Muscle of leg (tissue), 11 donors: ENCODE data around the gene WDR90. TPM values are rescaled to one million over a fixed set of nuclear protein-coding genes. Genes with fewer than 3 reads are reported as not detected.

ENCODE experiments used
- DNase-seq: peaks from one replicate; pipeline ENCODE4 v3.0.0; 2013
- H3K27ac ChIP-seq: one replicate; pipeline ENCODE4 v1.5.1; 2013; ENCODE audit warnings: mild to moderate bottlenecking, low read length, control low read depth
- H3K27me3 ChIP-seq: one replicate; pipeline ENCODE4 v1.6.1; 2013; ENCODE audit warnings: low read length; ENCODE audit not compliant: control insufficient read depth, insufficient read depth
- H3K36me3 ChIP-seq: one replicate; pipeline ENCODE4 v1.6.1; 2013; ENCODE audit warnings: low read length; ENCODE audit not compliant: control insufficient read depth, insufficient read depth
- H3K4me1 ChIP-seq: one replicate; pipeline ENCODE4 v1.6.1; 2013; ENCODE audit warnings: low read length; ENCODE audit not compliant: control insufficient read depth, insufficient read depth
- H3K4me3 ChIP-seq: one replicate; pipeline ENCODE4 v1.5.1; 2013; ENCODE audit warnings: low read length, control low read depth
- H3K9me3 ChIP-seq: replicated peaks from 2 replicates; pipeline ENCODE4 v1.6.1; 2013; ENCODE audit warnings: low read depth, low read length; ENCODE audit not compliant: control insufficient read depth
- WGBS: methylation state at CpG from one replicate; pipeline ENCODE4 v1.1.5; 2013; ENCODE audit warnings: missing lambda C conversion rate; ENCODE audit not compliant: insufficient coverage; 5-methylcytosine and 5-hydroxymethylcytosine counted together
- polyA plus RNA-seq, 8 donors: library from polyadenylated mRNA; unstranded; fragments of 120-200 nt; gene quantifications; one replicate each; pipeline versions ENCODE4 v1.2.1 to v1.2.3, GENCODE V29; 2013; ENCODE audit warnings: inconsistent platforms in 1 of 8, low replicate concordance in 1 of 8; ENCODE audit not compliant: insufficient read length in 8 of 8, insufficient read depth in 1 of 8
- total RNA-seq: library from RNA; stranded (reverse); fragments of 120-200 nt; gene quantifications from one replicate; pipeline ENCODE4 v1.2.4, GENCODE V29; 2013

Gene WDR90
- total and polyA plus RNA-seq, 9 donors: 10.6 to 30.5 (median 20.0) TPM

- Histone ChIP-seq H3K9me3 (no peaks in the 10 kb centered on the region), H3K4me3 (no peak overlapping the region), H3K4me1 (peaks cover 21% of the 10 kb centered on the region), H3K27ac (no peak overlapping the region), H3K36me3 (peaks cover 53% of the 10 kb centered on the region), H3K27me3 (peaks cover under 1% of the 10 kb centered on the region)
- WGBS: 91% methylated on average over 13 of the region's 13 CpGs
- DNase-seq: no peak
Observed at GRCh38 chr16:669666-670065, 20.5 kb downstream of the WDR90 start.

- WGBS: 90% methylated on average over 46 of the region's 52 CpGs
- H3K36me3 ChIP-seq: peaks cover 53% of the 10 kb centered on the region
- peaks cover 8% of the 10 kb centered on the region for H3K27me3 ChIP-seq
Observed at GRCh38 chr16:670485-671352, 21.6 kb downstream of the WDR90 start.

GRCh38 chr16:671353-672131, 22.4 kb downstream of the WDR90 start:
- peaks cover 53% of the 10 kb centered on the region for H3K36me3 ChIP-seq
- 83% methylated on average over 34 of the region's 40 CpGs for WGBS
- H3K4me1 ChIP-seq: peaks cover 33% of the 10 kb centered on the region
- H3K27ac ChIP-seq: no peak overlapping the region
- no peak overlapping the region for H3K4me3 ChIP-seq
- H3K9me3 ChIP-seq: no peaks in the 10 kb centered on the region
- H3K27me3 ChIP-seq: peaks cover 12% of the 10 kb centered on the region
- DNase-seq: no peak

More at GRCh38 chr16:670485-671352, 21.6 kb downstream of the WDR90 start:
- no peaks in the 10 kb centered on the region for H3K9me3 ChIP-seq
- peaks cover 30% of the 10 kb centered on the region for H3K4me1 ChIP-seq
- H3K4me3 ChIP-seq: no peak overlapping the region
- no peak overlapping the region for H3K27ac ChIP-seq
- no peak for DNase-seq

- DNase-seq: no peak
- peaks cover 20% of the 10 kb centered on the region for H3K27me3 ChIP-seq
- no peak overlapping the region for H3K27ac ChIP-seq
- peaks cover 53% of the 10 kb centered on the region for H3K36me3 ChIP-seq
- H3K4me3 ChIP-seq: no peak overlapping the region
- peaks cover 31% of the 10 kb centered on the region for H3K4me1 ChIP-seq
- WGBS: 95% methylated on average over 17 of the region's 19 CpGs
- H3K9me3 ChIP-seq: no peaks in the 10 kb centered on the region
Observed at GRCh38 chr16:672371-672770, 23.2 kb downstream of the WDR90 start.

GRCh38 chr16:672851-673250, 23.7 kb downstream of the WDR90 start:
- H3K36me3 ChIP-seq: peaks cover 53% of the 10 kb centered on the region
- peaks cover 28% of the 10 kb centered on the region for H3K4me1 ChIP-seq
- no peak overlapping the region for H3K4me3 ChIP-seq
- H3K27ac ChIP-seq: no peak overlapping the region
- no peak for DNase-seq
- H3K27me3 ChIP-seq: peaks cover 25% of the 10 kb centered on the region
- WGBS: 94% methylated on average over 21 of the region's 21 CpGs
- no peaks in the 10 kb centered on the region for H3K9me3 ChIP-seq

GRCh38 chr16:673399-673991, 24.3 kb downstream of the WDR90 start:
- WGBS: 87% methylated on average over 17 of the region's 18 CpGs
- peaks cover 25% of the 10 kb centered on the region for H3K4me1 ChIP-seq
- no peak overlapping the region for H3K4me3 ChIP-seq
- peaks cover 53% of the 10 kb centered on the region for H3K36me3 ChIP-seq
- H3K27ac ChIP-seq: no peak overlapping the region
- no peak for DNase-seq
- no peaks in the 10 kb centered on the region for H3K9me3 ChIP-seq
- peaks cover 29% of the 10 kb centered on the region for H3K27me3 ChIP-seq

- Histone ChIP-seq H3K27me3 (peaks cover 29% of the 10 kb centered on the region), H3K36me3 (peaks cover 50% of the 10 kb centered on the region), H3K4me3 (no peak overlapping the region), H3K9me3 (no peaks in the 10 kb centered on the region), H3K4me1 (peaks cover 24% of the 10 kb centered on the region), H3K27ac (no peak overlapping the region)
- WGBS: 71% methylated on average over 13 of the region's 22 CpGs
- DNase-seq: no peak
Observed at GRCh38 chr16:674214-674881, 25.2 kb downstream of the WDR90 start.

- no peak for DNase-seq
- WGBS: 4% methylated on average over 67 of the region's 73 CpGs
Observed at GRCh38 chr16:674968-675883, 26.1 kb downstream of the WDR90 start, which contains the start of gene RHBDL1. Gene RHBDL1, plus strand, starts transcription at chr16:675671. Its CDS starts 120 bp downstream, at chr16:675791.

More at GRCh38 chr16:674968-675883, 26.1 kb downstream of the WDR90 start, which contains the start of gene RHBDL1:
- Histone ChIP-seq H3K36me3 (peaks cover 42% of the 10 kb centered on the region), H3K27ac (no peak within 1 kb of the TSS), H3K4me1 (peaks cover 25% of the 10 kb centered on the region), H3K9me3 (no peaks in the 10 kb centered on the region), H3K27me3 (peaks cover 29% of the 10 kb centered on the region), H3K4me3 (no peak within 1 kb of the TSS)
